Astrocyte of the spinal cord (primary cell): ENCODE data around the gene RSPH10B.
"Not testable (repeated sequence)": the region's sequence is repeated elsewhere in the genome, so short reads cannot be mapped to it uniquely, and the experiment has no call there.

ENCODE experiments used
- DNase-seq: peaks from one replicate; pipeline ENCODE4 v3.0.0; 2011; ENCODE audit warnings: low read depth, low spot score
- H3K4me3 ChIP-seq: 2 replicates; pipeline ENCODE4 v1.5.1; 2011; ENCODE audit warnings: low read depth, mild to moderate bottlenecking, low read length, moderate library complexity
- in situ Hi-C: cut with HindIII; loops from 2 replicates; pipeline ENCODE4 v1.10.0; 2017; ENCODE audit warnings: low sequenced_read_pairs
- TF ChIP-seq, protein P1 (sequence below): IDR thresholded peaks from 2 replicates; pipeline ENCODE4 v1.5.1; 2012; ENCODE audit warnings: low read depth, mild to moderate bottlenecking, low read length, inconsistent platforms

RSPH10B gene

DNA sequence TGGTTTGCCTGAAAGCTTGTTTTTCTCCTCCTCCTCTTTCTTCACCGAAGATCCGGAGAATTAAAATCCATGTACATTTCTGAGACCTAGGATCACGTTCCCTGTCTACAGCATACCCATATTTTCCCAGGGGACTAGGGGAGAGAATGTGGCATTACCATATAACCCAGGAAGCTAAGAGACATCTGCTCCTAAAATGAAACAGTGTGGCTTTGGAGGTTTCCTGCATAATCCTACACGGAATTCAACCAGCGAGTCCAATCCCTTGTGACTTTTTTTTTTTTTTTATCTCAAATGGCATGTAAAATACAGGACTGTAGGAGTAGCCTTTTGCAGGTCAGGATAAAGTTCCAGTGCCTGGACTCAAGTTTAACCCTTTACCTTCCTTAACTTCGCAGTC lies 61.7 kb downstream of the RSPH10B start:
- DNase-seq, H3K4me3 ChIP-seq, in situ Hi-C loops: not testable (repeated sequence)

DNA sequence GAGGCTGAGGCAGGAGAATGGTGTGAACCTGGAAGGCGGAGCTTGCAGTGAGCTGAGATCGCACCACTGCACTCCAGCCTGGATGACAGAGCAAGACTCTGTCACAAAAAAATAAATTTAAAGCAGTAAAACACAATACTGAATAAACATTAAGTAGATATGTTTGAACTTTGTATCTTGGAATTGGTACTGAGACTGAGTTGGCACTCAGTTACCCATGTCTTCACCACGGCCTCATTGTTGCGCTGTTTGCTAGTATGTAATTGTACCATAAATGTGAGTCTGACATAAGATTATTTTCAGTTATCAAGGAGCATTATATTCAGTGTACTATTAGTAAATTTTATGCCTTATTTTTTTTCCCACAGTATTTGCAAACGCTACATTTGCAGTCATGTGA lies 65.8 kb downstream of the RSPH10B start:
- DNase-seq, H3K4me3 ChIP-seq, in situ Hi-C loops: not testable (repeated sequence)

DNA sequence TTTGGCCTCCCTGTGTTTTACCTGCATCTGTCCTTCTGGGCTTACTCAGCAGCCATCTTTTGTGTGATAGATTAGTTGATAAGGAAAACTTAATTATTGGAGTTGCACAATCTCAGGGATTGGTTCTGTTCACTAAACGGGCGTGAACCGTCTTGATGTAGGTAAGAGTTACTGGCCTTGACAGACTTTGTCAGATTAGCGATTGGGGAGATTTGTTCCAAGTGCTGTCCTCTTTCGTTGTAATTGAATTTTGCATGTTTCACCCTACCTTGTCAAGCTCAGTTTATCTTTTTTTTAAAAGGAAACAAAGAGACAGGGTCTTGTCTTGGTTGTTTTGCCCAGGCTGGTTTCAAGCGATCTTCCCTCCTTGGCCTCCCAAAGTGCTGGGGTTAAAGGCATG lies 67.5 kb downstream of the RSPH10B start:
- DNase-seq, in situ Hi-C loops, H3K4me3 ChIP-seq: not testable (repeated sequence)

DNA sequence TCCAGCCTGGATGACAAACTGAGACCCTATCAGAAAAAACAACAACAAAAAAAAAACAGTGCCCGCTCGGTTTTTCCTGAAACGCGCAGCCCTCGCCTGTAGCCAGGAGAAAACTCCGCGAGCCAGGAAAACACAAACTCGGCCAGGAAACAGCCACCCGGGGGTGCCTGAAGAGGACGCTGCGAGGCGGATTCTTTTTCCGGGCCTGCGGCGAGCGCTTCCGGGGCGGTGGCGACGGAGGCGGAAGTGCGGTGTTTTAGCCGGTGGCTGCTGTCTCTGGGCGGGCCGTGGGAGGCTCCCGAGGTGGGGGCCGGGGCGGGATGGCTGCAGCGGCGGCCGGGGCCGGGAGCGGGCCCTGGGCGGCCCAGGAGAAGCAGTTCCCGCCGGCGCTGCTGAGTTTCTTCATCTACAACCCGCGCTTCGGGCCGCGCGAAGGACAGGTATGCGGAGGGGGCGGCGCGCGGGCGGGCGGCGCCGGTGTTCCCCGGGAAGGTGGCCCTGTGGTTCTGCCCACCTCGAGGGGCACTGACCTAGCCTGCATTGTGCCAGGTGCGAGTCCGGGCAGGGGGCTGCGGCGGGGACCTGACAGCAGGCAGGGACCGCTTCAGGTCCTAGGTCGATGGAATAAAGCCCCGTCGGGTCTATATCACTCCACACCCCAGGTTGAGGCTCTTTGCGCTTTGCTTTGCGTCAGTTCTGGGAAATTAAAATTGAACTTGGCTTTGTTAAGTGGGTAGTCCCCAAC lies 71.8 kb downstream of the RSPH10B start, which contains the start of gene CCZ1:
TSS of gene CCZ1 (plus strand) at position 254 of the 745 bp plus-strand sequence. CDS start at position 321, 67 bp downstream.
- peak within 1 kb of the TSS; percentile 38 for H3K4me3 ChIP-seq

DNA sequence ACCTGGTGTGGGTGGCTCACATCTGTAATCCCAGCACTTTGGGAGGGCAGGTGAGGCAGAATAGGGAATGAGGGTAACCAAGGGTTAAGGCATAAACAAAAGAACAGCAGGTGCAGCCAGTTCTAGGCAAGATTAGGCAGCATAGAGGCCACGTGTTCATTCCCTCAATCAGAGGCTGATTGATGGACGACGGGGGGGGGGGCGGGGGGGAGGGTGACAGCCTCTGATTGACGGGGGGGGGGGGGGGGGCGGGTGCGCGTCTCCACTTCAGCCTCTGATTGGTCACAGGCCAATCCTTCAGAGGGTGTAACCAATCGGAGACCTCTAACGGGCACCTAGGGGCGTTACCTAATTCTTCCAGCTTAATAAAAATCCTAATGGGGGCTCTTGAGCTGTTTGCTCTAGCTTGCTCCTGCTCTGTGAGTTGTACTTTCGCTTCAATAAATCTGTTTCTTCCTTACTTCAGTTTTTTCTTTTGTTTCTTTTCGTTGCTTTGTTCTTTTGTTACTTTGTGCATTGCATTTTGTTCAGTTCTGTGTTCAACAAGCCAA lies 73.0 kb downstream of the RSPH10B start:
- in situ Hi-C loops, DNase-seq, H3K4me3 ChIP-seq: not testable (repeated sequence)

More for the DNA sequence above, 71.8 kb downstream of the RSPH10B start, which contains the start of gene CCZ1:
- DNase-seq, result peak; percentile 18
- TF ChIP-seq, protein P1, sequence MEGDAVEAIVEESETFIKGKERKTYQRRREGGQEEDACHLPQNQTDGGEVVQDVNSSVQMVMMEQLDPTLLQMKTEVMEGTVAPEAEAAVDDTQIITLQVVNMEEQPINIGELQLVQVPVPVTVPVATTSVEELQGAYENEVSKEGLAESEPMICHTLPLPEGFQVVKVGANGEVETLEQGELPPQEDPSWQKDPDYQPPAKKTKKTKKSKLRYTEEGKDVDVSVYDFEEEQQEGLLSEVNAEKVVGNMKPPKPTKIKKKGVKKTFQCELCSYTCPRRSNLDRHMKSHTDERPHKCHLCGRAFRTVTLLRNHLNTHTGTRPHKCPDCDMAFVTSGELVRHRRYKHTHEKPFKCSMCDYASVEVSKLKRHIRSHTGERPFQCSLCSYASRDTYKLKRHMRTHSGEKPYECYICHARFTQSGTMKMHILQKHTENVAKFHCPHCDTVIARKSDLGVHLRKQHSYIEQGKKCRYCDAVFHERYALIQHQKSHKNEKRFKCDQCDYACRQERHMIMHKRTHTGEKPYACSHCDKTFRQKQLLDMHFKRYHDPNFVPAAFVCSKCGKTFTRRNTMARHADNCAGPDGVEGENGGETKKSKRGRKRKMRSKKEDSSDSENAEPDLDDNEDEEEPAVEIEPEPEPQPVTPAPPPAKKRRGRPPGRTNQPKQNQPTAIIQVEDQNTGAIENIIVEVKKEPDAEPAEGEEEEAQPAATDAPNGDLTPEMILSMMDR, result peak; percentile 19
- in situ Hi-C loops, result not testable (repeated sequence)

DNA sequence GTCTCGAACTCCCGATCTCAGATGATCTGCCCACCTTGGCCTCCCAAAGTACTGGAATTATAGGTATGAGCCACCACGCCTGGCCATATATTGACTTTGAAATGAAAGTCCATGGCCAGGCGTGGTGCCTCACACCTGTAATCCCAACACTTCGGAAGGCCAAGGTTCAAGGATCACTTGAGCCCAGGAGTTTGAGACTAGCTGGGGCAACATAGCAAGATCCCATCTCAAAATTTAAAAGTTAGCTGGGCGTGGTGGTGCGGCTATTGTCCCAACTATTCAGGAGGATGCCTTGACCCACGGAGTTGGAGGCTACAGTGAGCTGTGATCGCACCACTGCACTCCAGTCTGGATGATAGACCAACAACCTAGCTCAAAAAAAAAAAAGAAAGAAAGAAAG lies 78.0 kb downstream of the RSPH10B start:
- TF ChIP-seq, protein P1, result no peak
- in situ Hi-C loops, result no loop called here

DNA sequence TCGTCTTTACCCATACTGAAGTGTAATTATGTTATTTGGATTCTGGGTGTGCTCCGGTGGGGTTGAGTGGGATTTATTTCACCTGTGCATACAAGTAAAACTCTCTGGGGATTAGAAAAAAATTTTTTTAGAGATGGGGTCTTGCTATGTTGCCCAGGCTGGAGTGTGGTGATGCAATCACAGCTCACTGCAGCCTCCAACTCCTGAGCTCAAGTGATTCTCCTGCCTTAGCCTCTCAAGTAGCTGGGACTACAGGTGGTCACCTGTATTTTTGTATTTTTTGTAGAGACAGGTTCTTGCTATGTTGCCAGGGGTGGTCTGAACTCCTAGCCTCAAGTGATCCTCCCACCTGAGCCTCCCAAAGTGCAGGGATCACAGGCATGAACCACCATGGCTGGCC lies 80.2 kb downstream of the RSPH10B start:
- in situ Hi-C loops, DNase-seq, H3K4me3 ChIP-seq: not testable (repeated sequence)

More for the DNA sequence above, 78.0 kb downstream of the RSPH10B start:
- H3K4me3 ChIP-seq, result no peak overlapping the region
- no peak for DNase-seq

DNA sequence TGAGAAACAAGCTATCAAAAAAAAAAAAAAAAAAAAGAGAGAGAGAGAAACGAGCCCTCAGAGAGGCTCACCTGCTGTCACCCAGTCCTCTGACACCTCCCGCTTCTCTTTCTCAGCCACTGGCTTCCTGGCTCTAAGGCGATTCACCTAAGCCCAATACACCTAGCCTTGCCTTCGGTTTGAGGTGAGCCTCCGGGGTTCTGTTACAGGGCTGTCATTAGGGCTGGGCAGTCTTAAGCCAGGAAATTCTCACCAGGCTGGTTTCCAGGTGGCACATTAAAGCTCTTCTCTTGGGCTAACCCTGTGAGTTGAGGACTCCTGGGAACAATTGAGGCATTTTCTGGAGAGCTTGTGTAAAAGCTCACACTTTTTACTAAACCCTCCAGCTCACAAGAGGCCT lies 82.5 kb downstream of the RSPH10B start:
- H3K4me3 ChIP-seq, in situ Hi-C loops, DNase-seq: not testable (repeated sequence)

DNA sequence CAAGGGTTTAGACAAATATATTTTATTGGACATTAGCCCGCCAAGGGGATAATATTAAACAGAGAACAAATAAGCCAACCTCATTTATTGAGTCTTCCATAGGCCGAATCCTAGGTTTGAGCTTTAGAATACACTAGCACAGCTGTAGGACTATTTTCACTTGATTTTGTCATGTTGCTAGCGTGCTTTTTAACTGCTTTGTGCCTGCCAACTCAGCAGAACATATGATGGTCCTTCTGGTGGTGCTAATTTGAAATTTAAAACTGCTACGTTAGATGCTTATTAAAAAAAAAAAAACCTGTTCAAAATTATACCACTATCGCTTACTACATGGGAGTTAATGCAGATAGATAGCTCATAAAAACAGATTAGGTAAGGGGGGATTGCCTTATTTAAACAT lies 86.1 kb downstream of the RSPH10B start:
- DNase-seq, in situ Hi-C loops, H3K4me3 ChIP-seq: not testable (repeated sequence)

DNA sequence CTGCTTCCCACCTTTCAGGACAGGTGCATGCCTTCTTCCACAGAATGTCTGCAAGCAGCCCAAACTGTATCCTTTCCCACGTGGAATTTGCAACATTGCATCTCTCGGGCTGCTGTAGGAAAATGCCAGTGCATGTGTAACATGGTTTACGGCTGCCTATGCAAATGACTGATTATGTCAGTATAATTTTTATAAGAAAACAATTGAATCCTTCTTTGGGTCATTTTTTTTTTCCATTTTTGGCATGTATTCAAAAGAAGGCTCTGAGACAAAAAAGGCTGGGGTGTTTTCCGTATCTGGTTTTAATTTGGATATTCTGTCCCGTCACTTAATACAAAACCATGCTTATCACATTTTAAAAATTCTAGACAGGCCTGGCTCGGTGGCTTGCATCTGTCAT lies 90.4 kb downstream of the RSPH10B start:
- H3K4me3 ChIP-seq, in situ Hi-C loops, DNase-seq: not testable (repeated sequence)

DNA sequence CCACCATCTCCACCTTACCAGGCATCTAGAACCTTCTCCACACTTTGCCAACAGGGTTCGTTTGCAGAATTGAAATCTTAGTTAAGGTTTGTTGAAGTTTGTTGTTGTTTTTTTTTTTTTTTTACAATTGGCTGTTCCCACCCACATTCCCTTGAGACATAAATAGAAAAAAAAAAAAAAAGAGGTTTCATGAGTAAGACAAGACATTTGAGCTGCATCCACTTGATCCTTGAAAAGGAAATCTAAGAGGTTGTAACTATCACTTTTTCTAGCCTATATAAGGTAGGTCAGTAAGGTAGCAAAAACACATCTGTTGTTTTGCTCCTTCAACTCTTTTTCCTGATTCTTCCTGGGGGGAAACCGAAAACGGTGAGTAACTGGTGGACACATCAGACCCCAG lies 90.9 kb downstream of the RSPH10B start:
- DNase-seq, in situ Hi-C loops, H3K4me3 ChIP-seq: not testable (repeated sequence)
